OCI-LY7 (cell line): ENCODE data around the gene PLCXD1. TPM values are rescaled to one million over a fixed set of nuclear protein-coding genes. Genes with fewer than 3 reads are reported as not detected.
"Not testable (repeated sequence)": the region's sequence is repeated elsewhere in the genome, so short reads cannot be mapped to it uniquely, and the experiment has no call there.

Source experiments
- BruUV-seq: library from RNA; stranded (reverse); fragments of 400-500 nt; replicated peaks from 2 replicates; lab custom pipeline; 2021; lab: Mats Ljungman, UMichigan
- CTCF ChIA-PET: fragments of 300-600 bp; sonication (Branson Sonifier 250); formaldehyde crosslinking; loops from one replicate; lab custom pipeline; 2022; ENCODE audit warnings: antibody characterized with exemption; ENCODE audit not compliant: unreplicated experiment; lab: Charles Lee
- POLR2A ChIA-PET: fragments of 300-600 bp; sonication (Branson Sonifier 250); formaldehyde crosslinking; loops from one replicate; lab custom pipeline; 2022; ENCODE audit warnings: antibody characterized with exemption; lab: Charles Lee
- DNase-seq: peaks from one replicate; pipeline ENCODE4 v3.0.0-alpha.2; 2015; ENCODE audit warnings: low spot score
- H2AFZ ChIP-seq: fragments of 200-600 bp; sonication (generic), shearing (Covaris generic); 2 replicates; pipeline ENCODE4 v1.6.1; 2014; ENCODE audit warnings: mild to moderate bottlenecking, antibody characterized with exemption, low read length, moderate library complexity
- H3K27ac ChIP-seq: fragments of 200-600 bp; sonication (generic); 2 replicates; pipeline ENCODE4 v1.5.1; 2014; ENCODE audit warnings: mixed run types, low read depth, mild to moderate bottlenecking, moderate library complexity, low read length, inconsistent platforms; ENCODE audit not compliant: poor library complexity, severe bottlenecking
- H3K36me3 ChIP-seq: fragments of 200-600 bp; sonication (generic); 2 replicates; pipeline ENCODE4 v1.6.1; 2014; ENCODE audit warnings: mild to moderate bottlenecking, antibody characterized with exemption, low read length, moderate library complexity, mixed read lengths; ENCODE audit not compliant: insufficient read depth
- H3K4me1 ChIP-seq: fragments of 200-600 bp; sonication (generic); 2 replicates; pipeline ENCODE4 v1.5.1; 2014; ENCODE audit warnings: mild to moderate bottlenecking, low read length; ENCODE audit not compliant: insufficient read depth, poor library complexity, severe bottlenecking
- H3K4me2 ChIP-seq: fragments of 200-600 bp; sonication (generic); 2 replicates; pipeline ENCODE4 v1.6.1; 2014; ENCODE audit warnings: mild to moderate bottlenecking, low read length
- H3K4me3 ChIP-seq: fragments of 200-600 bp; sonication (generic); 2 replicates; pipeline ENCODE4 v1.5.1; 2014; ENCODE audit warnings: mild to moderate bottlenecking, low read depth, low read length; ENCODE audit not compliant: poor library complexity, severe bottlenecking
- H3K79me2 ChIP-seq: fragments of 200-600 bp; sonication (generic); 2 replicates; pipeline ENCODE4 v1.6.1; 2016; ENCODE audit warnings: low read depth, mild to moderate bottlenecking, low read length, moderate library complexity, mixed read lengths; ENCODE audit not compliant: insufficient read depth
- H3K9me2 ChIP-seq: fragments of 200-600 bp; sonication (generic); 2 replicates; pipeline ENCODE4 v1.6.1; 2016; ENCODE audit warnings: mild to moderate bottlenecking, low read length, mixed read lengths; ENCODE audit not compliant: insufficient read depth
- H3K9me3 ChIP-seq: fragments of 200-600 bp; sonication (generic); 2 replicates; pipeline ENCODE4 v1.6.1; 2014; ENCODE audit warnings: mild to moderate bottlenecking, mixed run types, low read length, mixed read lengths
- H4K20me1 ChIP-seq: fragments of 200-600 bp; sonication (generic); 2 replicates; pipeline ENCODE4 v1.6.1; 2014; ENCODE audit warnings: mild to moderate bottlenecking, antibody characterized with exemption, low read length, moderate library complexity, mixed read lengths; ENCODE audit not compliant: insufficient read depth
- CTCF ChIP-seq: fragments of 200-600 bp; sonication (generic); conservative IDR thresholded peaks from 2 replicates; pipeline ENCODE4 v1.5.1; 2014; ENCODE audit warnings: mild to moderate bottlenecking, antibody characterized with exemption, low read length, moderate library complexity, mixed read lengths
- EZH2phosphoT487 ChIP-seq: fragments of 200-600 bp; sonication (generic); IDR thresholded peaks from 2 replicates; pipeline ENCODE4 v1.6.1; 2018; ENCODE audit warnings: low read depth, borderline replicate concordance, mild to moderate bottlenecking, mixed run types, antibody characterized with exemption, low read length, moderate library complexity, mixed read lengths
- intact Hi-C: fragments of 100-400 bp; cut with micrococcal nuclease; formaldehyde crosslinking; loops from one replicate; pipeline ENCODE4 v1.10.0; 2022; ENCODE audit not compliant: unreplicated experiment
- total RNA-seq, 2 experiments: library from RNA; depleted of rRNA in 1 of 2; stranded (reverse); fragments of >200 nt in 1 of 2; shearing (Covaris generic) in 1 of 2; gene quantifications; 2 replicates each; pipeline ENCODE4 v1.2.3, GENCODE V29; 2014 to 2022

The PLCXD1 gene
- total RNA-seq, 2 experiments from 2014 or later: 86.0 to 133 TPM

DNA sequence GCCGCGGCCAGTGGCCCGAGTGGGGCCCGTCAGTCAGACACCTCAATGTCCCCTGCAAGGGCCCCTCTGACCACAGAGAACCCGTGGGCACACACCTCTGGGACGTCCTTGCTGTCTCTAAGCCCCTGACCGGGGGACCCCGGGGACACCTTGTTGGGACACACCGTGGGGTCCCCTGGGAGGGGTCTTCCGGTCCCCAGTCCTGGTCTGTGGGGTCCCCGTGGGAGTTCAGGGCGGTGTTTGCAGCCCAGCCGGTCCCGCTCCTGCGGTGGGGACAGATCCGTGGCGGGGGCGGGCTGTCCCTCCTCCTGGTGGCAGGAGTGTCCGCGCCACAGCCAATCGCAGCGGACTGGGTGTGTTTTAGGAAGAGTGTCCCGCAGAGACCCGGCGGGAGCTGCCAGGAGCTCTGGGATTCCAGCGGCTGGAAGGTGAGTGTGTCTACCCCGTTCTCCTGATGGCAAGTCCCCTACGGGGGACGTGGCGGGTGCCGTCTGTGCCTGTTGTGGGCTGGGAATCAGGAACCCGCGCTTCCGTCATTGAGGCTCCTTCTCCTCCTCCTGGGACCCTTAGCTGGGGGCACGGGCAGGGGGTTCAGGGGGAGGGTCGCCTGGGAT is 5.1 kb upstream of the PLCXD1 start:
- intact Hi-C loops: no loop called here
- H2AFZ ChIP-seq: no peak overlapping the region
- H3K9me2 ChIP-seq: no peaks in the 10 kb centered on the region
- no peaks in the 10 kb centered on the region for H3K36me3 ChIP-seq
- no peak for DNase-seq
- H3K4me2 ChIP-seq: peak overlapping the region; percentile 57
- no peaks in the 10 kb centered on the region for H3K9me3 ChIP-seq
- no peaks in the 10 kb centered on the region for H4K20me1 ChIP-seq
- H3K79me2 ChIP-seq: no peaks in the 10 kb centered on the region
- H3K4me3 ChIP-seq: peak overlapping the region; percentile 38
- CTCF ChIA-PET: no interaction called here
- no TSS peak for BruUV-seq
- no peak for TF ChIP-seq EZH2phosphoT487
- TF ChIP-seq CTCF: no peak
- POLR2A ChIA-PET: no interaction called here
- no peak overlapping the region for H3K27ac ChIP-seq
- peaks cover 28% of the 10 kb centered on the region for H3K4me1 ChIP-seq

DNA sequence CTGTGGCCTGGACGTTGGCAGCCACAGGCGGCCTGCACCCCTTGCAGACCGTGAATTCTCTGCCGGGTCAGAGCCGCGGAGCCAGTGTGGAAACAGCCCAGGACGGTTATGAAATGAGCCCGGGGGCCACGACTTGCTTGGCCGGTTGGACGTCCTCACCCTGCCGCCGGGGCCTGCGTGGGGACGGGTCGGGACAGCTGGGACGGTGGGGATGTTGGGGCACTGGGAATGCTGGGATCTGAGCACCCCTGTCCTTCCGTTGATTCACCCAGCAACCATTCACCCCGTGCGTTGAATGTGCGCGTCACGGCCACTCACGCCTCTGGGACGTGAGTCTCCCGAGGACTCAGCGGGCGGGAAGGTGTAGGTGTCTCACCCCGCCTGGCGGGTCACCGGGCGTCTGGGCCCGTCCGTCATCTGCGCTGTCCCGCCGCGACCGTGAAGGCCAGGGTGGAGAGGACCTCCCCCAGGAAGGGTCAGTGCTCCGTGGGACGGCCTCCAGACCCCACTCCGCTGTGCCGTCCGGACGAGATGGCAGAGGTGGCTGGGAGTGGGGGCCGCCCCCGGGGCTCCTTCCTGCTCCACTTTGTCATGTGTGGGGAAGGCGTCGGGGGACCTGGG is 4.5 kb upstream of the PLCXD1 start:
- no peak overlapping the region for H3K27ac ChIP-seq

GRCh38 chrX:279757-280604 is 1.2 kb upstream of the PLCXD1 start:
- H3K9me2 ChIP-seq, H4K20me1 ChIP-seq, POLR2A ChIA-PET, H3K9me3 ChIP-seq, H2AFZ ChIP-seq, intact Hi-C loops, CTCF ChIA-PET, BruUV-seq: not testable (repeated sequence)
- Histone ChIP-seq H3K4me3 (peak overlapping the region; percentile 53), H3K4me1 (peaks cover 32% of the 10 kb centered on the region), H3K79me2 (peaks cover 23% of the 10 kb centered on the region), H3K4me2 (peak overlapping the region; percentile 29; the same call in 1 of the 2 replicates), H3K36me3 (peaks cover 16% of the 10 kb centered on the region), H3K27ac (peak overlapping the region; percentile 43)
- DNase-seq: peak; percentile 59

More for the DNA sequence above, 4.5 kb upstream of the PLCXD1 start:
- peak overlapping the region; percentile 57 for H3K4me2 ChIP-seq
- no peaks in the 10 kb centered on the region for H3K9me2 ChIP-seq
- no peak for DNase-seq
- H2AFZ ChIP-seq: no peak overlapping the region
- H3K36me3 ChIP-seq: no peaks in the 10 kb centered on the region
- H3K4me1 ChIP-seq: peaks cover 28% of the 10 kb centered on the region
- peak overlapping the region; percentile 38 for H3K4me3 ChIP-seq
- TF ChIP-seq CTCF (no peak), EZH2phosphoT487 (no peak)
- H3K9me3 ChIP-seq: no peaks in the 10 kb centered on the region
- H4K20me1 ChIP-seq: no peaks in the 10 kb centered on the region
- intact Hi-C loops: no loop called here
- H3K79me2 ChIP-seq: peaks cover 5% of the 10 kb centered on the region; the same call in 1 of the 2 replicates
- BruUV-seq: no TSS peak
- CTCF ChIA-PET: no interaction called here
- POLR2A ChIA-PET: no interaction called here

- POLR2A ChIA-PET, BruUV-seq, intact Hi-C loops, H3K9me2 ChIP-seq, DNase-seq, H3K9me3 ChIP-seq, CTCF ChIA-PET, H3K4me3 ChIP-seq, H2AFZ ChIP-seq, H4K20me1 ChIP-seq, H3K4me2 ChIP-seq: not testable (repeated sequence)
- H3K79me2 ChIP-seq: peaks cover 27% of the 10 kb centered on the region
- peaks cover 28% of the 10 kb centered on the region for H3K4me1 ChIP-seq
- peak overlapping the region; percentile 94 for H3K27ac ChIP-seq
- H3K36me3 ChIP-seq: peaks cover 23% of the 10 kb centered on the region
Measured at GRCh38 chrX:280722-281121, 459 bp upstream of the PLCXD1 start.
